ENCODE measurements around the gene NPAS4. TPM values are rescaled to one million over a fixed set of nuclear protein-coding genes. Genes with fewer than 3 reads are reported as not detected.

The NPAS4 gene
- total RNA-seq, 1 donor from 2014 or later, result not detected

- no peak for TF ChIP-seq EZH2 (IDR thresholded peaks at IDR 0.05)
- TF ChIP-seq, protein P1, sequence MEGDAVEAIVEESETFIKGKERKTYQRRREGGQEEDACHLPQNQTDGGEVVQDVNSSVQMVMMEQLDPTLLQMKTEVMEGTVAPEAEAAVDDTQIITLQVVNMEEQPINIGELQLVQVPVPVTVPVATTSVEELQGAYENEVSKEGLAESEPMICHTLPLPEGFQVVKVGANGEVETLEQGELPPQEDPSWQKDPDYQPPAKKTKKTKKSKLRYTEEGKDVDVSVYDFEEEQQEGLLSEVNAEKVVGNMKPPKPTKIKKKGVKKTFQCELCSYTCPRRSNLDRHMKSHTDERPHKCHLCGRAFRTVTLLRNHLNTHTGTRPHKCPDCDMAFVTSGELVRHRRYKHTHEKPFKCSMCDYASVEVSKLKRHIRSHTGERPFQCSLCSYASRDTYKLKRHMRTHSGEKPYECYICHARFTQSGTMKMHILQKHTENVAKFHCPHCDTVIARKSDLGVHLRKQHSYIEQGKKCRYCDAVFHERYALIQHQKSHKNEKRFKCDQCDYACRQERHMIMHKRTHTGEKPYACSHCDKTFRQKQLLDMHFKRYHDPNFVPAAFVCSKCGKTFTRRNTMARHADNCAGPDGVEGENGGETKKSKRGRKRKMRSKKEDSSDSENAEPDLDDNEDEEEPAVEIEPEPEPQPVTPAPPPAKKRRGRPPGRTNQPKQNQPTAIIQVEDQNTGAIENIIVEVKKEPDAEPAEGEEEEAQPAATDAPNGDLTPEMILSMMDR (IDR thresholded peaks at IDR 0.05), result no peak
- TF ChIP-seq EZH2phosphoT487 (IDR thresholded peaks at IDR 0.05), result no peak
- H3K27ac Mint-ChIP-seq, result no peak overlapping the region
- H3K9me3 Mint-ChIP-seq, result peaks cover 9% of the 10 kb centered on the region
These were observed 37.0 kb downstream of the NPAS4 start for GRCh38 chr11:66457826-66458225.

DNA sequence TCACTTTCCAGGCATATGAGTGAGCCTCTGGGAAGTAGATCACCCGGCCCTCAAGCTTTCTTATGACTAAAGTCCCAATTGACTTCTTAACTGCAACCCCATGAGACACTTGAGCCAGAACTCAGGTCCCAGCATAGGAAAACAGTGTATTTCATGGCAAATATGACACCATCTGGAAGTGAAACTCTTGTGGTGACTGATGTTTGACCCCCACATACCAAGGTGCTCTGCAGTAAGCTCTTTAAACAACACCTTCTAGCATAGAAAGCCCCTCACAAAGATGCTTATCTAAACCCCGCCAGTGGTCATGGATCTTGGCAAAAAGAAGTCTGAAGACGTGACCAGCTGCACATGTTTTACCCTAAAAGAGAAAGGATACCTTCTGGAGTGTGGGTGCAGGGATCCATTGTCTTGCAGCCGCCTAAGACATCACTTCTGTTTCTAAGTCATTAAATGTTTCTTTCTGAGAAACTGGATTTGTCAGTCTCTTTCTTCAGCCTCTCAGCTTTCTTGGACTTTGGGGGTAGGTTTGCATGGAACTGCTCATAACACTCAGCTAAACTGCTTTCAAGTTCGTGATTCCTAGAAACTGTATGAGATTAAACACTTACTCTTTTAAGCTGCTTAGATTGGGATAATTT lies 38.4 kb downstream of the NPAS4 start:
- Histone ChIP-seq H3F3A (ENCODE audit: low read depth) (no peaks in the 10 kb centered on the region), H3K4me1 (no peaks in the 10 kb centered on the region), H3K27ac (no peak overlapping the region), H3K9me3 (ENCODE audit: low read depth) (no peaks in the 10 kb centered on the region), H3K27me3 (peaks cover 3% of the 10 kb centered on the region), H3K4me3 (no peak overlapping the region), H3K79me2 (ENCODE audit: low read depth) (no peaks in the 10 kb centered on the region), H4K20me1 (ENCODE audit: low read depth) (no peaks in the 10 kb centered on the region), H3K4me2 (no peak overlapping the region), H3K9ac (no peak overlapping the region), H2AFZ (replicated peaks) (no peak overlapping the region), H3K36me3 (no peaks in the 10 kb centered on the region)
- peaks cover 18% of the 10 kb centered on the region for H3K27me3 Mint-ChIP-seq (ENCODE audit: insufficient read depth, low read depth)
- no peaks in the 10 kb centered on the region for H3K36me3 Mint-ChIP-seq
- no peak overlapping the region for H3K27ac Mint-ChIP-seq
- TF ChIP-seq, protein P1 (IDR thresholded peaks at IDR 0.05), result no peak
- TF ChIP-seq EZH2phosphoT487 (IDR thresholded peaks at IDR 0.05) (no peak), EZH2 (IDR thresholded peaks at IDR 0.05) (no peak)
- peaks cover 15% of the 10 kb centered on the region for H3K9me3 Mint-ChIP-seq
- DNase-seq (ENCODE audit: low spot score), result no peak
- H3K4me1 Mint-ChIP-seq, result peaks cover 2% of the 10 kb centered on the region
- H3K4me3 Mint-ChIP-seq, result no peak overlapping the region

More at GRCh38 chr11:66457826-66458225, 37.0 kb downstream of the NPAS4 start:
- no peaks in the 10 kb centered on the region for H3K79me2 ChIP-seq (ENCODE audit: low read depth)
- no peak for DNase-seq (ENCODE audit: low spot score)
- H3K27ac ChIP-seq, result no peak overlapping the region
- H4K20me1 ChIP-seq (ENCODE audit: low read depth), result no peaks in the 10 kb centered on the region
- no peaks in the 10 kb centered on the region for H3K36me3 Mint-ChIP-seq
- H3K4me2 ChIP-seq, result no peak overlapping the region
- H3K4me1 ChIP-seq, result no peaks in the 10 kb centered on the region
- H3K4me3 Mint-ChIP-seq, result no peak overlapping the region
- H3K4me3 ChIP-seq, result no peak overlapping the region
- H3K9me3 ChIP-seq (ENCODE audit: low read depth), result no peaks in the 10 kb centered on the region
- peaks cover 19% of the 10 kb centered on the region for H3K27me3 Mint-ChIP-seq (ENCODE audit: insufficient read depth, low read depth)
- no peak overlapping the region for H2AFZ ChIP-seq (replicated peaks)
- H3K9ac ChIP-seq, result no peak overlapping the region
- H3F3A ChIP-seq (ENCODE audit: low read depth), result no peaks in the 10 kb centered on the region
- no peaks in the 10 kb centered on the region for H3K36me3 ChIP-seq
- peaks cover 2% of the 10 kb centered on the region for H3K4me1 Mint-ChIP-seq
- H3K27me3 ChIP-seq, result peaks cover 3% of the 10 kb centered on the region

DNA sequence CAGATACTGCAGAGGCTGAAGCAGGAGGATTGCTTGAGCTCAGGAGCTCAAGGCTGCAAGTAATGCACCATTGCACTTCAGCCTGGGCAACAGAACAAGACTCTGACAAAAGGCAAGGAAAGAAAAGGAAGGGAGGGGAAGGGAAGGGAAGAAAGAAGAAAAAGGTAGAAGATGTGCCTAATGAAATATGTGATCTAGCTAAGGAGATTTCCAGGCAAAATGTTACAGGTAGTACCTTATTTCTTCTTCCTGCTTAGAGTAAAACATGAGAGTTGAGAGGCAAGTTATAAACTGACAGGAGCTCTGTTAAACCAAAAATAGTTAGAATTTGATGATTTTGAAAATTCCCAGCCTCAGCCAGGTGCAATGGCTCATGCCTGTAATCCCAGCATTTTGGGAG lies 41.2 kb downstream of the NPAS4 start:
- H3K27me3 ChIP-seq, result peaks cover 4% of the 10 kb centered on the region
- H3K4me1 ChIP-seq, result no peaks in the 10 kb centered on the region
- no peaks in the 10 kb centered on the region for H3K36me3 Mint-ChIP-seq
- H3K36me3 ChIP-seq, result no peaks in the 10 kb centered on the region
- no peak overlapping the region for H3K9ac ChIP-seq
- H3K79me2 ChIP-seq (ENCODE audit: low read depth), result no peaks in the 10 kb centered on the region
- no peak for DNase-seq (ENCODE audit: low spot score)
- no peak overlapping the region for H3K27ac Mint-ChIP-seq
- no peak overlapping the region for H2AFZ ChIP-seq (replicated peaks)
- peaks cover 10% of the 10 kb centered on the region for H3K27me3 Mint-ChIP-seq (ENCODE audit: insufficient read depth, low read depth)
- no peak overlapping the region for H3K27ac ChIP-seq
- H3K9me3 ChIP-seq (ENCODE audit: low read depth), result no peaks in the 10 kb centered on the region
- H3K4me2 ChIP-seq, result no peak overlapping the region
- no peak overlapping the region for H3K4me3 ChIP-seq
- H3K9me3 Mint-ChIP-seq, result peaks cover 15% of the 10 kb centered on the region
- peaks cover 10% of the 10 kb centered on the region for H3K4me1 Mint-ChIP-seq
- H4K20me1 ChIP-seq (ENCODE audit: low read depth), result no peaks in the 10 kb centered on the region
- no peak overlapping the region for H3K4me3 Mint-ChIP-seq
- no peak for TF ChIP-seq EZH2phosphoT487 (IDR thresholded peaks at IDR 0.05)
- TF ChIP-seq EZH2 (IDR thresholded peaks at IDR 0.05), result no peak
- TF ChIP-seq, protein P1 (IDR thresholded peaks at IDR 0.05), result no peak
- H3F3A ChIP-seq (ENCODE audit: low read depth), result peaks cover 18% of the 10 kb centered on the region

Measured in neural progenitor cell (in vitro differentiated cells).